Astrocyte (in vitro differentiated cells and primary cell): ENCODE results near the gene CCDC158. TPM values are rescaled to one million over a fixed set of nuclear protein-coding genes. Genes with fewer than 3 reads are reported as not detected.

Experiments used
- DNase-seq: peaks from one replicate; pipeline ENCODE4 v3.0.0-alpha.2; 2010; ENCODE audit warnings: low read depth
- FAIRE-seq: peaks from 2 replicates; lab custom pipeline; 2011; peaks lifted over from hg19 to GRCh38; lab: Jason Lieb, UNC
- H2AFZ ChIP-seq: 2 replicates; pipeline ENCODE4 v1.6.0; 2012; ENCODE audit warnings: low read depth, low read length, inconsistent platforms
- H3K27ac ChIP-seq: 2 replicates; pipeline ENCODE4 v1.5.1; 2011; ENCODE audit warnings: low read depth, low read length, inconsistent platforms
- H3K27me3 ChIP-seq: 2 replicates; pipeline ENCODE4 v1.6.0; 2011; ENCODE audit warnings: low read length, inconsistent platforms; ENCODE audit not compliant: insufficient read depth
- H3K36me3 ChIP-seq: 2 replicates; pipeline ENCODE4 v1.5.1; 2011; ENCODE audit warnings: low read length, inconsistent platforms; ENCODE audit not compliant: insufficient read depth
- H3K4me1 ChIP-seq: 2 replicates; pipeline ENCODE4 v1.5.1; 2011; ENCODE audit warnings: low read length, inconsistent platforms; ENCODE audit not compliant: insufficient read depth
- H3K4me2 ChIP-seq: 2 replicates; pipeline ENCODE4 v1.6.0; 2012; ENCODE audit warnings: low read length, inconsistent platforms
- H3K4me3 ChIP-seq: 2 replicates; pipeline ENCODE4 v1.5.1; 2011; ENCODE audit warnings: low read depth, mild to moderate bottlenecking, low read length, inconsistent platforms; ENCODE audit not compliant: insufficient read depth
- H3K79me2 ChIP-seq: 2 replicates; pipeline ENCODE4 v1.6.0; 2012; ENCODE audit warnings: mild to moderate bottlenecking, low read length, inconsistent platforms; ENCODE audit not compliant: insufficient read depth
- H3K9ac ChIP-seq: 2 replicates; pipeline ENCODE4 v1.6.0; 2012; ENCODE audit warnings: mild to moderate bottlenecking, low read length, inconsistent platforms
- H3K9me3 ChIP-seq: 2 replicates; pipeline ENCODE4 v1.5.1; 2012; ENCODE audit warnings: low read depth, mild to moderate bottlenecking, low read length, inconsistent platforms; ENCODE audit not compliant: insufficient read depth
- H4K20me1 ChIP-seq: 2 replicates; pipeline ENCODE4 v1.6.0; 2012; ENCODE audit warnings: low read length, inconsistent platforms; ENCODE audit not compliant: insufficient read depth
- H3K27ac Mint-ChIP-seq: one replicate; pipeline ENCODE4 v1.8.0; 2021; ENCODE audit warnings: mild to moderate bottlenecking, mixed read lengths; ENCODE audit not compliant: unreplicated experiment
- H3K27me3 Mint-ChIP-seq: one replicate; pipeline ENCODE4 v1.8.0; 2021; ENCODE audit warnings: low read depth, mixed read lengths; ENCODE audit not compliant: unreplicated experiment
- H3K36me3 Mint-ChIP-seq: one replicate; pipeline ENCODE4 v1.8.0; 2021; ENCODE audit warnings: low read depth, mixed read lengths; ENCODE audit not compliant: unreplicated experiment
- H3K4me1 Mint-ChIP-seq: one replicate; pipeline ENCODE4 v1.8.0; 2021; ENCODE audit warnings: low read depth, mixed read lengths; ENCODE audit not compliant: unreplicated experiment
- H3K4me3 Mint-ChIP-seq: one replicate; pipeline ENCODE4 v1.8.0; 2021; ENCODE audit warnings: mild to moderate bottlenecking, moderate library complexity, mixed read lengths; ENCODE audit not compliant: unreplicated experiment
- H3K9me3 Mint-ChIP-seq: one replicate; pipeline ENCODE4 v1.8.0; 2021; ENCODE audit warnings: mild to moderate bottlenecking, mixed read lengths; ENCODE audit not compliant: unreplicated experiment
- CTCF ChIP-seq: IDR thresholded peaks from 2 replicates; pipeline ENCODE4 v1.5.1; 2011; ENCODE audit warnings: low read depth, mild to moderate bottlenecking, inconsistent platforms, low read length, moderate library complexity; ENCODE audit not compliant: insufficient read depth
- EZH2 ChIP-seq: IDR thresholded peaks from 2 replicates; pipeline ENCODE4 v1.6.1; 2012; ENCODE audit warnings: mild to moderate bottlenecking, low read length, inconsistent platforms; ENCODE audit not compliant: insufficient read depth
- total RNA-seq: library from RNA; stranded (reverse); gene quantifications from 2 replicates; pipeline ENCODE4 v1.2.1, GENCODE V29; 2021

The CCDC158 gene
- total RNA-seq, 1 donor from 2014 or later: not detected

DNA sequence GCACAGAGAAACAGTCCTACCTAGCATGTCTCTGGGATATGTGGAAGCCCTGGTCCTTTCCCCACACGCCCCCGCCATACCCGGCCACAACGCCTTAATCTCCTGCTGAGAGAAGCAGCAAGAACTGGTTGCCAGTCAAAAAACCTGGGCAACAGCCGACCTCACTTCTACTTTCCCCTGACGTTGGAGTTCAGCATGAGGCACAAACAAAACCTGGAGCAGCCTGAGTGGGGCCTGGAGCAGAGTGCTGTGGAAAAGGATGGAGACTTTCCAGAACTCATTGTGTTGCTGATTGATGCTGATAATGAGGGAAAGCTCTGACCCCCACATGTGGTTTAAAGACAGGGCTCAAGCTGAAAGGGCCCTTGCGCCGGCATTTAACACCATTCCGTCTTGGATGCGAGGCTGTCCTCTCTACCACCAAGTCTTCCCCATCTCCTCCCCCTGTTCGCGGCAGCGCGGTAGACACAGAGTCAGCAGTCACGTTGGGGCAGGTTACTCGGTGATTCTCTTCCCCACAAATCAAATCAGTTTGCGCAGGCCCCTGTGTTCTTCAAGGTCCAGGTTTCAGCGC is 666 bp downstream of the CCDC158 start:
- H3K27ac Mint-ChIP-seq: no peak overlapping the region

DNA sequence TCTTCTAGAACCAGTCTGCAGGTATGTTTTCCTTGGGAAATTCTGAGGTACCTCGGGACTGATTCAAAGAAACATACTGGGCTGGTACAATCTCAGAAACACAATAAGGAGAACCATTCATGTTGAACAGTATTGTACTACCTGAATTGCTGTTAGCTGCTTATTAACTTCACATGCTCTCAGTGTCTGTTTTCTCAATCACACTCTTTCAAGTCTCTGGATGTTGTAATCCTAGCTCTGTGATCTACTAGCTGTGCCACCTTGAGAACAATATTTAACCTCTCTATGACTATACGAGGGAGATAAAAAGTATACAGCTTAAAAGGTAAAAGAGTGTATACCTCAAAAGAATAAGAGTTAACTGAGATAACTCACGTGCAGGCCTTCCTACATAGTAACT is 10.3 kb downstream of the CCDC158 start:
- Histone ChIP-seq H3K79me2 (no peaks in the 10 kb centered on the region), H3K36me3 (no peaks in the 10 kb centered on the region), H3K4me2 (no peak overlapping the region), H3K9me3 (no peaks in the 10 kb centered on the region), H3K4me1 (no peaks in the 10 kb centered on the region), H3K27me3 (no peaks in the 10 kb centered on the region), H3K27ac (no peak overlapping the region), H3K4me3 (no peak overlapping the region), H2AFZ (no peak overlapping the region), H3K9ac (no peak overlapping the region), H4K20me1 (no peaks in the 10 kb centered on the region)
- H3K36me3 Mint-ChIP-seq: no peaks in the 10 kb centered on the region
- no peaks in the 10 kb centered on the region for H3K9me3 Mint-ChIP-seq
- DNase-seq: no peak
- H3K4me1 Mint-ChIP-seq: peaks cover 2% of the 10 kb centered on the region
- no peak overlapping the region for H3K27ac Mint-ChIP-seq
- no peak overlapping the region for H3K4me3 Mint-ChIP-seq
- TF ChIP-seq CTCF: no peak
- TF ChIP-seq EZH2: no peak
- H3K27me3 Mint-ChIP-seq: no peaks in the 10 kb centered on the region
- FAIRE-seq: no peak

More for the DNA sequence above, 666 bp downstream of the CCDC158 start:
- FAIRE-seq (no peak), DNase-seq (no peak)
- Histone ChIP-seq H2AFZ (peak overlapping the region; percentile 78), H3K9ac (peak overlapping the region; percentile 54), H3K9me3 (no peaks in the 10 kb centered on the region), H3K4me3 (peak overlapping the region; percentile 52), H4K20me1 (no peaks in the 10 kb centered on the region), H3K4me1 (no peaks in the 10 kb centered on the region), H3K27me3 (no peaks in the 10 kb centered on the region), H3K27ac (no peak overlapping the region), H3K4me2 (peak overlapping the region; percentile 86), H3K79me2 (no peaks in the 10 kb centered on the region), H3K36me3 (no peaks in the 10 kb centered on the region)
- Mint-ChIP-seq H3K4me1 (peaks cover 3% of the 10 kb centered on the region), H3K36me3 (no peaks in the 10 kb centered on the region), H3K27me3 (no peaks in the 10 kb centered on the region), H3K9me3 (peaks cover 8% of the 10 kb centered on the region), H3K4me3 (no peak overlapping the region)
- TF ChIP-seq CTCF (no peak), EZH2 (no peak)

- Histone ChIP-seq H2AFZ (no peak overlapping the region), H3K27me3 (no peaks in the 10 kb centered on the region), H3K4me3 (no peak overlapping the region), H3K4me2 (no peak overlapping the region), H3K4me1 (no peaks in the 10 kb centered on the region), H3K9ac (no peak overlapping the region), H3K27ac (no peak overlapping the region), H3K36me3 (no peaks in the 10 kb centered on the region), H3K9me3 (no peaks in the 10 kb centered on the region), H3K79me2 (no peaks in the 10 kb centered on the region), H4K20me1 (no peaks in the 10 kb centered on the region)
- Mint-ChIP-seq H3K4me3 (no peak overlapping the region), H3K4me1 (peaks cover 2% of the 10 kb centered on the region), H3K36me3 (no peaks in the 10 kb centered on the region), H3K27ac (no peak overlapping the region), H3K27me3 (peaks cover under 1% of the 10 kb centered on the region), H3K9me3 (no peaks in the 10 kb centered on the region)
- DNase-seq (peak; percentile 32), FAIRE-seq (no peak)
- TF ChIP-seq EZH2: no peak
- TF ChIP-seq CTCF: no peak
These were observed 13.4 kb downstream of the CCDC158 start for GRCh38 chr4:76407440-76408119.
